NT2/D1 (cell line): ENCODE data around the gene RAB3A.

ENCODE experiments used
- DNase-seq: peaks from one replicate; pipeline ENCODE4 v3.0.0-alpha.2; 2011; ENCODE audit warnings: low read depth, low spot score
- H3K27me3 ChIP-seq: 2 replicates; pipeline ENCODE4 v1.6.0; 2011; ENCODE audit warnings: mild to moderate bottlenecking; ENCODE audit not compliant: insufficient read length, insufficient read depth
- H3K36me3 ChIP-seq: 2 replicates; pipeline ENCODE4 v1.6.1; 2011; ENCODE audit warnings: mild to moderate bottlenecking, low read length, mixed read lengths; ENCODE audit not compliant: insufficient read depth, insufficient read length
- H3K4me1 ChIP-seq: 2 replicates; pipeline ENCODE4 v1.5.1; 2011; ENCODE audit not compliant: insufficient read depth, insufficient read length
- H3K4me3 ChIP-seq: 2 replicates; pipeline ENCODE4 v1.5.1; 2011; ENCODE audit warnings: low read depth; ENCODE audit not compliant: insufficient read length
- H3K9ac ChIP-seq: 2 replicates; pipeline ENCODE4 v1.6.0; 2011; ENCODE audit warnings: low read depth; ENCODE audit not compliant: insufficient read length
- H3K9me3 ChIP-seq: 2 replicates; pipeline ENCODE4 v1.5.1; 2011; ENCODE audit warnings: mild to moderate bottlenecking, low read length; ENCODE audit not compliant: insufficient read depth
- SUZ12 ChIP-seq: IDR thresholded peaks from 2 replicates; pipeline ENCODE4 v1.6.1; 2011; ENCODE audit not compliant: insufficient read length, insufficient read depth; ENCODE audit errors: extremely low read depth
- YY1 ChIP-seq: IDR thresholded peaks from 2 replicates; pipeline ENCODE4 v1.6.1; 2011; ENCODE audit not compliant: insufficient read length, insufficient read depth
- ZNF274 ChIP-seq: IDR thresholded peaks from 2 replicates; pipeline ENCODE4 v1.6.1; 2011; ENCODE audit warnings: mild to moderate bottlenecking, low read depth, low read length

The RAB3A gene

GRCh38 chr19:18221815-18222725 is 18.2 kb upstream of the RAB3A start:
- TF ChIP-seq YY1: no peak
- no peak for TF ChIP-seq ZNF274
- no peak for TF ChIP-seq SUZ12
- Histone ChIP-seq H3K4me1 (peaks cover 20% of the 10 kb centered on the region), H3K36me3 (no peaks in the 10 kb centered on the region), H3K4me3 (no peak overlapping the region), H3K27me3 (peaks cover 30% of the 10 kb centered on the region), H3K9ac (no peak overlapping the region), H3K9me3 (no peaks in the 10 kb centered on the region)
- DNase-seq: no peak

GRCh38 chr19:18220632-18221275 is 16.9 kb upstream of the RAB3A start:
- Histone ChIP-seq H3K9me3 (no peaks in the 10 kb centered on the region), H3K4me1 (peaks cover 17% of the 10 kb centered on the region), H3K27me3 (peaks cover 17% of the 10 kb centered on the region), H3K9ac (peak overlapping the region; percentile 26), H3K4me3 (peak overlapping the region; percentile 12), H3K36me3 (no peaks in the 10 kb centered on the region)
- DNase-seq: no peak
- no peak for TF ChIP-seq SUZ12
- no peak for TF ChIP-seq YY1
- no peak for TF ChIP-seq ZNF274

GRCh38 chr19:18219911-18220631 is 16.2 kb upstream of the RAB3A start:
- Histone ChIP-seq H3K27me3 (peaks cover 10% of the 10 kb centered on the region), H3K36me3 (no peaks in the 10 kb centered on the region), H3K4me3 (no peak overlapping the region), H3K9ac (peak overlapping the region; percentile 26), H3K9me3 (no peaks in the 10 kb centered on the region), H3K4me1 (peaks cover 12% of the 10 kb centered on the region)
- no peak for DNase-seq
- TF ChIP-seq YY1 (no peak), SUZ12 (no peak), ZNF274 (no peak)

GRCh38 chr19:18218600-18218999 is 14.8 kb upstream of the RAB3A start:
- Histone ChIP-seq H3K36me3 (no peaks in the 10 kb centered on the region), H3K9me3 (no peaks in the 10 kb centered on the region), H3K4me1 (peaks cover 12% of the 10 kb centered on the region), H3K27me3 (peaks cover 4% of the 10 kb centered on the region), H3K4me3 (no peak overlapping the region), H3K9ac (no peak overlapping the region)
- TF ChIP-seq YY1 (no peak), SUZ12 (no peak), ZNF274 (no peak)
- no peak for DNase-seq

GRCh38 chr19:18218159-18218558 is 14.3 kb upstream of the RAB3A start:
- no peaks in the 10 kb centered on the region for H3K9me3 ChIP-seq
- no peak overlapping the region for H3K4me3 ChIP-seq
- H3K36me3 ChIP-seq: no peaks in the 10 kb centered on the region
- H3K27me3 ChIP-seq: peaks cover 4% of the 10 kb centered on the region
- no peak for DNase-seq
- no peak overlapping the region for H3K9ac ChIP-seq
- no peak for TF ChIP-seq YY1
- TF ChIP-seq SUZ12: no peak
- no peak for TF ChIP-seq ZNF274
- H3K4me1 ChIP-seq: peaks cover 12% of the 10 kb centered on the region

- Histone ChIP-seq H3K27me3 (peaks cover 4% of the 10 kb centered on the region), H3K9me3 (no peaks in the 10 kb centered on the region), H3K4me3 (no peak overlapping the region)
Observed at GRCh38 chr19:18216789-18217188, 12.9 kb upstream of the RAB3A start.

More at GRCh38 chr19:18216789-18217188, 12.9 kb upstream of the RAB3A start:
- TF ChIP-seq YY1 (no peak), SUZ12 (no peak), ZNF274 (no peak)
- no peak for DNase-seq
- Histone ChIP-seq H3K9ac (no peak overlapping the region), H3K36me3 (no peaks in the 10 kb centered on the region), H3K4me1 (peaks cover 12% of the 10 kb centered on the region)
